Measurements from ENCODE around the gene SLC16A5.
A peak's percentile ranks its signal among the peaks of the same experiment; 100 is the strongest.

The SLC16A5 gene

DNA sequence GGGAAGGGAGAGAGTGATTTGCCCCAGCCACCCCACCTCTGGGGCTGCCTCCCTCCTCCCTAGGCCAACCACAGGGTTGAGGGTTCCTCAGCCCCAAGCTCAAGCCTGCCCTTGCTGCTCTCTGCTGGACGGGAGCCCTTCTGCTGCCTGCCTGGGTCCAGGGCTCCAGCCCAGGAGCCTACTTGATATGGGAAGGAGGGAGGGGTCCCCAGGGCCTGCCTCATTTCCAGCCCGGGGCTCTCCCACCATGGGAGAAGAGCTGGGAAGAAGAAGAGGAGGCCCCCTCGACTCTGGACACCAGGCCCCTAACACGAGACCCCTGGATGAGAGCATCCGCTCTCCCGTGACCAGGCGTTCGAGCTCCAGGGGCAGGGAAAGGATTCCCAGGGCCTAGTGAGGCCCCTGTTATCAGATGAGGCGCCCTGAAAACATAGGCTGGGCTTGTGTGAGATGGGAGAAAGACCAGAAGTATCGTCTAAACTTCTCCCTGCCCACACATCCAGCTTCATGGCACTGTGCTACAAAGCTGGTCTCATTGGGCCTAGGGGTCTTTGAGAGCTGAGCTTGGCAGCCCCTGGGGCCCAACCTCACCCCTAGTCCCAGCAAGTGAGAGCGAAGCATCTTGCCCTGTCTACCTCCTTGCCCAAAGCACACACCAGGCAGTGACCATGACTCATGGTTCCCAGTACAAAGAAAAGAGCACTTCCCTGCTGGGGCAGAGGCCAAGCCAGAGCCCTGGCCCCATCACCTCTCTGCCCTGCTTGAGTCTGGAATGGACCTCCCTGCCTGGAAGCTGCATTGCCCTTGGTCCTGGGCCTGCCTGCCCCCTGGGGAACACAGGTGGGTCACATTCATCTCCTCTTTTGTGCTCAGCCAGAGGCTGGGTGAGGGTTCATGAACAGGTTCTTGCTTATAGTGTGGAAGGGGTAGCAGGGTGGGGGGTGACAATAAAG is 987 bp downstream of the SLC16A5 start:
- no peak for DNase-seq

GRCh38 chr17:75090871-75091854 is 3.4 kb downstream of the SLC16A5 start:
- DNase-seq, result no peak

DNA sequence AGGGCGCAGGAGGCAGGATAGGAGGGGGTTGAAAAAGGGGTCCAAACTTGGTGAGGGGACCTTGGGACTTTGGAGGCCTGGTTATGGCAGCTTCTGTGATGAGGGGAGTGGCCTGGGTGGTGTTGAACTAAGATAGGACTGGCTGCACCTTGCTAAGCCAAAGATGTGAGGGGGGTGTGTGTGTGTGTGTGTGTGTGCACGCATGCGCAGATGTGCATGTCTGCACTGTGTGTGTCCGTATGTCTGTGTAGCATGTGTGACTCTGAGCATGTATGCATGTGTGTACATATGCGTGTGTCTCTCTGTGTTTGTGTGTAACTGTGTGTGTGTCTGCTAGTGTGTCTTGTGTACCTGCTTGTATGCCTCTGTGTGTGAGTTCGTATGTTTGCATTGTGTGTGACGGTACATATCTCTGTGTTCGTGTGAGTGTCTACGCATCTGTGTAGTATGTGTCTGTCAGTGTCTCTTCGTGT is 4.1 kb downstream of the SLC16A5 start:
- no peak for DNase-seq

GRCh38 chr17:75093548-75094158 is 5.9 kb downstream of the SLC16A5 start:
- DNase-seq, result no peak

GRCh38 chr17:75094871-75095399 is 7.2 kb downstream of the SLC16A5 start:
- DNase-seq, result no peak

- DNase-seq, result no peak
Observed at GRCh38 chr17:75096082-75096625, 8.4 kb downstream of the SLC16A5 start.

DNA sequence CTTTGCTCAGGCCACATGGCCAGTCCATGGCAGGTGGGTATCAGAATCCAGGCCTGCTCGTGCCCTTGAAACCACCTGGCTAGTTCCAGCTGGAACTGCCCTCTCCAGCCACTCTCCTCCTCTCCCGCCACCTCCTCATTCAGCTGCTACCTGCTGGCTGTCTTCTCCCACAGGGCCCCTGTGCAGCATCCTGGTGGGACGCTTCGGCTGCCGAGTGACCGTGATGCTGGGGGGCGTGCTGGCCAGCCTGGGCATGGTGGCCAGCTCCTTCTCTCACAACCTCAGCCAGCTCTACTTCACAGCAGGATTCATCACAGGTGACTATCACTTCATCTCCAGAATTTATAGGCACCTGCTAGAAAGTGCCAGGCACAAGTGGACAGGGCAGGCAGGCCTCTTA is 10.1 kb downstream of the SLC16A5 start:
- no peak for DNase-seq

GRCh38 chr17:75098861-75099260 is 11.1 kb downstream of the SLC16A5 start:
- no peak for DNase-seq

DNA sequence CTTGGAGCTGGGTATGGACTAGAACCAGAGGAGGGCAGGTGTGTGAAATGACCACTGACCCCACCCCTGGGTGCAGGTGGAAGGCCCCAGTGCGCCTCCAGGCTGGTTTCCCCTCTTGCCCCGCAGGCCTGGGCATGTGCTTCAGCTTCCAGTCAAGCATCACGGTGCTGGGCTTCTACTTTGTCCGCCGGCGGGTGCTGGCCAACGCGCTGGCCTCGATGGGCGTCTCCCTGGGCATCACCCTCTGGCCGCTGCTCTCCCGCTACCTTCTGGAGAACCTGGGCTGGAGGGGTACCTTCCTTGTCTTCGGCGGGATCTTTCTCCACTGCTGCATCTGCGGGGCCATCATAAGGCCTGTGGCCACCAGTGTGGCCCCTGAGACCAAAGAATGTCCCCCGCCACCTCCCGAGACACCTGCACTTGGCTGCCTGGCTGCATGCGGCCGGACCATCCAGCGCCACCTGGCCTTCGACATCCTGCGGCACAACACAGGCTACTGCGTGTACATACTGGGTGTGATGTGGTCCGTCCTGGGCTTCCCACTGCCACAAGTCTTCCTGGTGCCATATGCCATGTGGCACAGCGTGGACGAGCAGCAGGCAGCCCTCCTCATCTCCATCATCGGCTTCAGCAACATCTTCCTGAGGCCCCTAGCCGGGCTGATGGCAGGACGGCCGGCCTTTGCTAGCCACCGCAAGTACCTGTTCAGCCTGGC is 12.3 kb downstream of the SLC16A5 start:
- DNase-seq, result no peak

DNA sequence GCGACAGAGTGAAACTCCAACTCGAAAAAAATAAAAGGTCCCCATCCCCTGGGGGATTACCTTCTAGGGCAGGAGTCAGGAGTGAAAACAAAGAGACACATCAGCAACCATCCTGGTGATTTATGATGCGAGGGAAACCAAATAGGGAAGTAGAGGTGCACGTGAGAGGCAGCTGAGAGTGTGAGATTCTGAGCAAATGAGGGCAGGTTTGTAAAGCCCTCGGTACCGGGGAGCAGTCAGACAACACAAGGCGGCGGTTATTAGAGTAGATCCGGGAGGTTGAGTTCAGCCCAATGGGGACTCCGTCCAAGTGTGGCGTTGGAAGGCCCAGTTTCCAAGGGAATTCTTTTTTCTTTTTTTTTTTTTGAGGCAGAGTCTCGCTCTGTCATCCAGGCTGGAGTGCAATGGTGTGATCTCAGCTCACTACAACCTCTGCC is 14.6 kb downstream of the SLC16A5 start:
- no peak for DNase-seq

- DNase-seq, result no peak
Observed at GRCh38 chr17:75103601-75104554, 16.1 kb downstream of the SLC16A5 start.

DNA sequence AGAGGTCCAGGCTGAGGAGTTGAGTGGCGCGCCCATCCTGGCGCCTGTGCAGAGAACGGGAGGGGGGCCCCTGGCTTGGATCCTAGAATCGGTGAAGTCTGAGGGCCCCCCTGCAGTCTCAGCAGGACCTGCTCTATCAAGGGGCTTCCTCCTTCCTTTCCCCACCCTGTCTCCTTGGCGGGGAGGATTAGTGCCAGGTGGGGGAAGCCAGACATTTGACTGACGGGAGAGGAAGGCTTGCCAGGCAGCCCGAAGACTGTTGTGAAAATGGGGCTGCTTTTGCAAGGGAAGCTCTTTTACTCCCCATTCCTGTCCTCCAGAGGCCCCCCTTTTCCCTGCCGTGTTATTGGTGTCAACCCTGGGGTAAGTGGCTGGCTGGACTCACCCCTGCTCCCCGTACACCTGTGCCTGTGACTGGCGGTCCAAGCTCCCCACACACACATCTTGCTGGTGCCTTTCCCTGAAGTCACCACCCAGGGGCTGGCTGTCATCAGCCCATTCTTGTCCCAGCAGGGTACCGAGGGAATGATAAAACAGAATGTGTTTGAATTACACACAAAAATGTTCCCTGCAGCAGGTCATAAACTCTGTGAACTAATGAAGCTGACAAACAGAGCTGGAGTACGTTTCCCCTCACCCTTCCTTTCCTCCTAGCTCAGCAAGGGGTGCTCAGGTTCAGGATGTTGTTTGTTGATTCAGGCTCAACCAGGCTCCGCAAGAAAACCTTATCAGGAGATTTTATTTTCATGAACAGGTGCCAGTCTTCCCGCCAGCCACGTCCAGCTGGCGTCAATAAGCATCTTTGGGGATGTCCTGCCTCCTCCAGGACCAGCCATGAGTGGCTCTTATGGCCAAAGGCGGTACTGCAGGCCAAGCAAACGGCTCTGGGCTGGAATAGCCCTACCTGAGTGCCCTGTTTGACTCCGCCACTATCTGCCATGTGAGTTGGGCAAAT is 17.6 kb downstream of the SLC16A5 start:
- peak; percentile 13 to 34 for DNase-seq

DNA sequence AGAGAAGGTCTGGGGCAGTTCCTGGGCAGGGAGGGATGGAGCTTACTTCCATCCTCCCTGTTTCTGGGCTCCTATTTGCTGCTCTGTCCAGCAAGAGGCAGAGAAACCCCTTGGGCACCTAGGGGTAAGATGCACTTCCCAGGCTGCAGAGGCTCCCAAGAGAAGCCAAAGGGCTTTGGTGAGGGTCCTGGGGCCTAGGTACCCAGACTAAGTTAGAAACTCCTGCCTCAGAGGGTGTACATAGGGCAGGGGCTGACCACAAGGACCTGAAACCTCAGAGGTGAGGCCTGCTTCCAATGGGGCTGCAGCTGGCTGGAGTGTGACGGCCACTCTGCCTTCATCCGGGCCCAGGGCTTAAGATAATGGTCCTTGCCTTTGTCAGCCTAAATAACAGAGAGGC is 20.4 kb downstream of the SLC16A5 start:
- no peak for DNase-seq

- DNase-seq, result no peak
Observed at GRCh38 chr17:75109046-75109406, 21.3 kb downstream of the SLC16A5 start.

DNA sequence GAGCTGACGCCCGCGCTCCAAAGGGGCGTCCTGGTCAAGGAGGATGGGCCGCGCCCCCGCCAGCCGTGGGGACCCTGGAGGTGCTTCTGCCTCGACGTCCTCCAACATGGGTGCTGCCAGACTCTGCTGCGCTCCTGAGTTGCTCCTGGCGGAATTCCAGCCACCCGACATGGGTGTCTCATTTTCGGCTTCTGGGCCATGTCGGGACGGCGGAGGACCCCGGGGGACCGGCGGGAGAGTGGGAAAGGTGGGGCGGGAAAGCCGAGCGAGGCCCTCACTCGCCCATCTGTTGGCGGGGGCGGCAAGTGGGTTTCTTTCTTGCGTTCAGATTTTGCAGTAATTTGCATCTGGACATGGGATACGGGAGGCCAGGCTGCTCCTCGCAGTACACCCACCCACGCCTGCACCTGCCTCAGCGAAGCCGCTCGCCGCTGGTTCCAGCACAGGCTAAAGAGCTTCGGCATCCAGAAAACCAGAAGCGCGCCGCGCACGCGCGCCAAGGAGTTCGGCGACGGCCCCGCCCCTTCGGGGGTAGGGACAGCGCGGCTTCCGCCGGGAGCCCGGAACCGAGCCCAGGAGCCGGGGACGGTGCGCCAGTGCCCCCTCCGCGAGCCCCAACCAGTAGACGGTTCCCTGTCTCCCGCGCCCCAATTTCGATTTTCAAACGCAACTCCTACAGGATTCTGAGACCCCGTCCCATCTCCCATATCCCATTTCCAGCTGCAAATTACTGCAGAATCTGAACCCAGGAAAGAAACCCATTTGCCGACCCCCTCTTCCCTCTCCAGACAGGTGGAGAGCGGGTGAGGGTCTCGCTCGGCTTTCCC is 21.9 kb downstream of the SLC16A5 start, which contains the start of gene ARMC7:
ARMC7 (plus strand) TSS at position 563 of the 827 bp plus-strand sequence. CDS start 320 bp downstream, outside the sequence.
- peak; percentile 67 to 86 for DNase-seq

DNA sequence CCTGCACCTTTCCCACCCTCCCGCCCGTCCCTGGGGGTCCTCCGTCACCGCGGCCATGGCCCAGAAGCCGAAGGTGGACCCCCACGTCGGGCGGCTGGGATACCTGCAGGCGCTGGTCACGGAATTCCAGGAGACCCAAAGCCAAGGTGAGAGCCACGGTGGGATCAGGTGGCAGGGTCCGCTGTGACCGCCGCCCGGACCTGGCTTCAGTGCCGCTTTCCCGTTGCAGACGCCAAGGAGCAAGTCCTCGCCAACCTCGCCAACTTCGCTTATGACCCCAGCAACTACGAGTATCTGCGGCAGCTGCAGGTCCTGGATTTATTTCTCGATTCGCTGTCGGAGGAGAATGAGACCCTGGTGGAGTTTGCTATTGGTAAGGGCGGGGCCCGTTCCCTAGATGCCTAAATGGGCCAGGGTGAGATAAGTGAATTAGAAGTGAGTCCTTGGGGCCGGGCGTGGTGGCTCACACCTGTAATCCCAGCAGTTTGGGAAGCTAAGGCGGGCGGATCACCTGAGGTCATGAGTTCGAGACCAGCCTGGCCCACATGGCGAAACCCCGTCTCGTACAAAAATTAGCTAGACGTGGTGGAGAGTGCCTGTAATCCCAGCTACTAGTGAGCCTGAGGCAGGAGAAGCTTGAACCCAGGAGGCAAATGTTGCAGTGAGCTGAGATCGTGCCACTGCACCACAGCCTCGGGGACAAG is 22.6 kb downstream of the SLC16A5 start:
- DNase-seq, result no peak

- DNase-seq, result no peak
Observed at GRCh38 chr17:75111777-75112335, 24.1 kb downstream of the SLC16A5 start.
